HG02763 (cell line): ENCODE measurements around the gene SAPCD1.
A peak's percentile ranks its signal among the peaks of the same experiment; 100 is the strongest.

Source experiments
- ATAC-seq: cut with Tn5 transposase; IDR thresholded peaks from one replicate; pipeline ENCODE4 v1.9.1; 2021; ENCODE audit warnings: mild to moderate bottlenecking, moderate library complexity; ENCODE audit not compliant: unreplicated experiment

SAPCD1 gene

DNA sequence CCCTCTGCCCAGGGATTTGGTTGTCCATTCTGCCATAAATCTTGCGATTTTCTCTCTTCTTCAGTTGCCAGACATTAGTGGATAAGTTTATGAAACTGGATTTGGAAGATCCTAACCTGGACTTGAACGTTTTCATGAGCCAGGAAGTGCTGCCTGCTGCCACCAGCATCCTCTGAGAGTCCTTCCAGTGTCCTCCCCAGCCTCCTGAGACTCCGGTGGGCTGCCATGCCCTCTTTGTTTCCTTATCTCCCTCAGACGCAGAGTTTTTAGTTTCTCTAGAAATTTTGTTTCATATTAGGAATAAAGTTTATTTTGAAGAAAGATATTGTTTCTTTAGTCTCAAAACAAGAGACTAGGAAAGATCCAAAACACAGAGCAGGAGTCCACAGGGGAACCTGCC lies at the start of gene SAPCD1:
SAPCD1 (plus strand) TSS at position 301 of the 400 bp plus-strand sequence. CDS start 399 bp downstream, outside the sequence.
- ATAC-seq = no peak

DNA sequence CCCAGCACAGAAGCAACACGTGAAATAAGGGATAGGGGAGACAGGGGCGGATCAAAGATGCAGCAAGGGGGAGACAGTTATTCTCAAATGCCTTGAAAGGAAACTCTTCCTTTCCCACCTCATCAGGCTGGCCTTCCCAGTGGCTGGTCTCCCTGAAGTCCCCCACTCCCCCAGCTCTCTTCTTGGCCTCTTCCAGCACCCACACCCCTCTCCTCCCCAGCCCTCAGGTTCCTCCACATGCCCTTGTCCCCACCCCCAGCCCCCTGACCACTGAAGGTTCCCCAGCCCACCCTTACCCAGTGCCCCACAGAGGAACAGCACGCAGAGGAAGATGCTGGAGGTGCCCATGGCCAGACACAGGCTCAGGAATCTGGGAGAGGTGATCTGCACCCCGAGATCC lies 49.0 kb upstream of the SAPCD1 start:
- no peak for ATAC-seq

DNA sequence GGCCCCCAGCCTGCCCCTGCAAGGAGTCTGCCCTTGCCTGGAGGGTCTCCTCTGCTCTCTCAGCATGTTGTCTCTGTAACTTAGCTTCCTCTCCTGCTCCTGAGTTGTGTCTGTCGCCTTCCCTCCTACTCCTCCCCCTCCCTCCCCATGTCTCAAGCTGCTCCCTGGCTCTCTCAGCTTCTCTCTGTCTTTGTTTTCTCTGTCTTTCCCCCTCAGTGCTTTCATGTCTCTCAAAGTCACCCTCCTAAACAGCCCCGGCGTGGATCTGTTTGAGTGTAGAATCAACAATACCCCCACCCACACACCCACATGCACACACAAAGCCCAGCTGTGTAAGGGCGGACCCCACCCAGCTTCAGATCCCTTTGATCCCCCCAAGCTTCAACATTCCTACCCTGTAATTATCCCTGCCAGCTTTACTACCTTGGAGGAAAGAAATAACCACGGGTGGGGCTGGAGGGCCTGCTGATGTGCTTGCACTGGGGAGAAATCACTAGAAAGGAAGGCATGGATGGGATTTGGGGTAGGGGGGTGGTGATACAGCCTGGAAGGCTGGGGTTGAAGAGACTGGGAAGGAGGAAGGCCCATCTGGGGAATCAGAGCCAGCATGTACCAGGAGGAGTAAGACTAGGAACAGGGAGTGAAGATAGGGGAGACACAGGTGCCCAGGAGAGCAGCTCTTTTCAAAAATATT lies 48.3 kb upstream of the SAPCD1 start:
- ATAC-seq = no peak

DNA sequence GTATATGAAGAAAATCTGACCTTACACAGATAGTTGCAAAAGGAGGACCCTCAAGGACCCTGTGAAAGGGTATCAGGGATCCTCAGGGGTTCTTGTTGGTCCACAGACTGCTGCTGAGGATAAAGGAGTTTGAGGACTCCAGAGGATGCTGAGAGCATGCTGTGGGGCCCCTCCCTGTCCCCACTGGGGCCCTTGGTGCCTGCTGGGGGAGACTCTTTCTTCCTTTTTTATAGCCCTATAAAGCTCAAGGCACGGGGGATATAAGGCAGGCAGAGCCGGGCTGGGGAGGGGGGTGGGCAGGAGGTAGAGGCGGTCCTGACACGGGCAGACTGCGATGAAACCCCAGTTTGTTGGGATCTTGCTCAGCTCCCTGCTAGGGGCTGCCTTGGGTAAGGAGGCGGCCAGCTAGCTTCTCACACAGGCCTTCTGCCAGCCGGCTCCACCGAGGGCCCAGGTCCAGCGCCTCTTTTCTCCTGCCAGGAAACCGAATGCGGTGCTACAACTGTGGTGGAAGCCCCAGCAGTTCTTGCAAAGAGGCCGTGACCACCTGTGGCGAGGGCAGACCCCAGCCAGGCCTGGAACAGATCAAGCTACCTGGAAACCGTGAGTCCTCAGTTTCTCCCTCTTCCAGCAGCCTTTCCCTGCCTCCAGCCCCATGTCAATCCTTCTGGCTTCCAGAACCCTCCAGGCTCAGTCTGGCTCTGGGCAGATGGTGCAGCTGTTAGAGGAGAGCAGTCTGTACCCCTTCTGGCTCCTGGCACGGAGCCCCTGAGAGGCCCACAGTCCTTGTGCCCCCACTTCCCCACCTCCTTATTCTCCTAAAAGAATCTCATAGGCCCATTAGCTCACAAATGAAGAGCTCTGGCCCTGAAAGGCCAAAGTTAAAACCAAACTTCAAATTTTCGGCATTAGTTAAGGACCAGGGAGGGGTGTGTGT lies 47.2 kb upstream of the SAPCD1 start, which contains the start of gene LY6G6D:
LY6G6D (plus strand) TSS at position 327 of the 937 bp plus-strand sequence; CDS start at position 335, 8 bp downstream.
- no peak for ATAC-seq

DNA sequence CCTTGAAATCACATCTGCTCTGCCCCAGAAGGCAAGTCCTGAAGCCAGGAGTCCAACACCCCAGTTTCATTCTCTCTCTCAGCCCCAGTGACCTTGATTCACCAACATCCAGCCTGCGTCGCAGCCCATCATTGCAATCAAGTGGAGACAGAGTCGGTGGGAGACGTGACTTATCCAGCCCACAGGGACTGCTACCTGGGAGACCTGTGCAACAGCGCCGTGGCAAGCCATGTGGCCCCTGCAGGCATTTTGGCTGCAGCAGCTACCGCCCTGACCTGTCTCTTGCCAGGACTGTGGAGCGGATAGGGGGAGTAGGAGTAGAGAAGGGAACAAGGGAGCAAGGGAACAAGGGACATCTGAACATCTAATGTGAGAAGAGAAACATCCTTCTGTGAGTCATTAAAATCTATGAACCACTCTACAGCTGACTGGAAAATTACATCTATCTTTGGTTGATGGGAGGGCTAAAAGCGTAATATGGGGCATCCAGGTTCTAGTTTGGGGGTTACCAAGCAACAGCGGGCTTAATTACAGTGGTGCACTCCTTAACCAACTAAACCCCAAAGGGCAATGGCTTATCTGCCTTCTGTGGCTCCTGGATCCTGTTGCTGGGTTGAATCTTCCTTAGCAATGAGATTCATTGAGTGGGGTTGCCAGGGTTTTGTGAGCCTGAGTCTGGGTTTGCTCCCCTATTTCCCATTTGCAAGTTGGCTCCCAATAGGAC lies 44.8 kb upstream of the SAPCD1 start:
- ATAC-seq = no peak

DNA sequence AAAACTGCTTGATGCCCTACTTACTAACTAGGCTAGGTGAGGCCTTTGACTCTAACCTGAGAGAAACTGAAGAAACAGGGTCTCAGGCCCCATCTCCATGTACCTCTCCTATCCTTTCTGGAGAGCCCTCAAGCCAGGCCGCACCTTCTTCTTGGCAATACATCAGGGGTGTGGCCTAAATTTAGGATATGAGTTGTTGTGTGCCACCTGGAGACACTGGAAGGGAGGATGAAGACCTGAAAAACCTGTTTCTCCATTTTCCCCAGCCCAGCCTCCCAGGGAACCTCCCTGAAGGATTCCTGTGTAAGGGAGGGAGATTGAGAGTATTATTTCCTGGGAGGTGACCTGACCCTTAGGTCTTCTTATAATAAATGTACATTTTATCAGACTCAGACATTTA lies 44.2 kb upstream of the SAPCD1 start:
- no peak for ATAC-seq

DNA sequence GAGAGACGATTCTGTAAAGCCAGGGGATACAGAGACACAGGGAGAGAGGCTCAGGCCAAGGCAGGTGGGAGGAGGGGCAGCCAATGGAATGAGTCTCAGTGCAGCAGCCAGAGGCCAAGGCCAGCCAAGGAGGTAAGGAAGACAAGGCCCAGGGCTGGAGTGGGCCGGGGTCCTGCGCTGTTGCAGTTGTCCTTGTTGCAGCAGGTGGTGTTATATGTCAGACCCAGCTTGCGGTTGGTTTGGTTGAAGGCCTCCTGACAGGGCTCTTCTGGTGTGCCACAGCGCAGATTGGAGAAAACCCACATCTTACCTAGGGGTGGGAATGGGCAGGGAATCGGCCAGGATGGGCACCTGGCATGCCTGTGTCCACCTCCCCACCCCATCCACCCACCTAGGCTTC lies 43.5 kb upstream of the SAPCD1 start:
- ATAC-seq = no peak

DNA sequence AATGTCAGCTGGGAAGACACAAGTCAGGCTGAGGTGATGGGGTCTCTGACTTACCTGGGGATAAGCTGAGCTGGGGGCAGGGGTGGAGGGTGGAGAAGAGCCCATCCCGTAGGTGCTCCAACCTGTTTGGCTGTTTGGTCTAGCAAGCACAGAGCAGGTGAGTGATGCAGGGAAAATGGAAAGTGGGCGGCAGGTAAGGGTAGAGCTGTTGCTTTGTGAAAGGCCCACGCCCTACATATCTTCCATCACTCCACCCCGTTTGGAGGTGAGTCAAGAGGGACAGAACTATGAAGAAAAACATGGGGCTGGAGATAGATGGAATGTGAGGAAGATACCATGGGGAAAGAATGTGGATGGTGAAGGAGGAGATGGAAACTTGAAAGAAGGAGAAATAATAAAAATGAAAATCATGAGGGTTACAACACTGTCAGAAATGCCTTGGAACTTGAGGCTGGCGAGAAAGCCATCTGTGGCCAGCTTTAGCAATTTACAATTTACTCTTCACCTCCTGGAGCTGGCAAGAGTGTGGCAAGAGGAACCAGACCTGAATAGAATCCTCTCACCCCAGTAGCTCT lies 42.2 kb upstream of the SAPCD1 start:
- no peak for ATAC-seq

DNA sequence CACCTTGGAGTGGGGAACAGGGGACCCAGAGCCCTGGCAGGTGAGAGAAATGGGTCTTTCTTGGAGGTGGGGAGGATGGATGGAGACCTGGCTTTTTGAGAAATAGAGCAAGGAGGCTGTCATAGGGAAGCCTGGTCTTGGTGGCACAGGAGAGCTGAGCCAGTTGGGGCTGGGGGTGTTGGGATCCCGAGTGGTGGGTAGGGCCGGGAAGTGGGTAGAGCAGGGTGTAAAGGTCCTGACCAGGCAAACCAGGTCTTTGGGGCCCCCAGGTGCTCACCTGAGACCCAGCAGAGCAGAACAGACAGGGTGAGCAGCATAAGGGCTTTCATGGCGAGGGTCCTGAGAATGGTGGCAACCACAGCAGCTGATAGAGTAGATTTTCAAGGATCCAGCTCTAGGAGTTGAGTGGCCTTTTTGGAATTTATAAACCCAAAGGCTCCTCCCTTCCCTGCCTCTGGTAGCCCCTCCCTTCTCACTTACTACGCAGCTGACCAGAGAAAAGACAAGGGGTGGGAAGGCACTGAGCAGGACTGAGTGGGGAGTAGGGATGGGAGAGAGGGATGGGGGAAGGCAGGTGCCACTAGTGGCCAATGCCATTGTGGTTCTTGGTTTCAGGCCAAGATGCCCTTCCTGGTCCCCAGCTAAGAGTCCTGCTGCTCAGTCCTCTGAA lies 41.0 kb upstream of the SAPCD1 start, which contains the start of gene LY6G6C:
LY6G6C (minus strand) TSS at position 396 of the 670 bp plus-strand sequence; CDS start at position 329, 67 bp downstream.
- no peak for ATAC-seq

DNA sequence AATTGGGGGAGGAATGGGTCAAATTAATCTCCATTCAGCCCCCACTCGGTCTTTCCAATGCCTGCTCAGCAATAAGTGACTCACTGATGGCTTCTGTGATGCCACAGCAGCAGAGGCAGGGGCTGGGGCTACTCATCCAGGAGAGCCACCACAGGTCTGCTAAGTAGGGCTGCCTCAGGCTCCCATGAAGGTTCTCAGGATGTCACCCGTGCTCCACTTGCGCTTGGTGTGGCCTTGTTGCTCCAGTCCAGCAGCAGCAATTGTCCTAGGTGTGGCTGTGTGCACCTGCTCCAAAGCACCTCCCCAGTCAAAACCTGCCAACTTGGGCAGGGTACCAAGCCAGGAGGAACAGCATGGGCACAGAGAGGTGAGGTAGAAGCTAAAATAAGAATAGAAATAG lies 40.3 kb upstream of the SAPCD1 start:
- ATAC-seq = no peak

DNA sequence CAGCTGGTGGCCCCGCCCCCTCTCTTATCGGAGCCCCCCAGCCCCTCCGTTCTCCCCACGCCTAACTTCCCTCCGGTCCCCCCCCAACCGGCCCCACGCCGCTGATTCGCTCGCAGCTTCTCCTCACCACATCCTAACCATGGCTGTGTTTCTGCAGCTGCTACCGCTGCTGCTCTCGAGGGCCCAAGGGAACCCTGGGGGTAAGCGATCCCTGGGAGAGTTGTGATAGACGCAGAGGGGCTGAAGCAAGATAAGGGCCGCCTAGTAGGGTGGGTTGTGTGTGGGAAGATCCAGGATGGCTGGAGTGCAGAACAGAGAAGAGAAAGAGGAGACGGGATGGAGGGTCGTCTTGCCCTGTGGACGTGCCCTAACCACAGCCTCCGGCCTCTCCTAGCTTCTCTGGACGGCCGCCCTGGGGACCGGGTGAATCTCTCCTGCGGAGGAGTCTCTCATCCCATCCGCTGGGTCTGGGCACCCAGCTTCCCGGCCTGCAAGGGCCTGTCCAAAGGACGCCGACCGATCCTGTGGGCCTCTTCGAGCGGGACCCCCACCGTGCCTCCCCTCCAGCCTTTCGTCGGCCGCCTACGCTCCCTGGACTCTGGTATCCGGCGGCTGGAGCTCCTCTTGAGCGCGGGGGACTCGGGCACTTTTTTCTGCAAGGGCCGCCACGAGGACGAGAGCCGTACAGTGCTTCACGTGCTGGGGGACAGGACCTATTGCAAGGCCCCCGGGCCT lies 39.0 kb upstream of the SAPCD1 start, which contains the start of gene MPIG6B:
MPIG6B (plus strand) TSS at position 129 of the 735 bp plus-strand sequence; CDS start at position 140, 11 bp downstream.
- no peak for ATAC-seq

DNA sequence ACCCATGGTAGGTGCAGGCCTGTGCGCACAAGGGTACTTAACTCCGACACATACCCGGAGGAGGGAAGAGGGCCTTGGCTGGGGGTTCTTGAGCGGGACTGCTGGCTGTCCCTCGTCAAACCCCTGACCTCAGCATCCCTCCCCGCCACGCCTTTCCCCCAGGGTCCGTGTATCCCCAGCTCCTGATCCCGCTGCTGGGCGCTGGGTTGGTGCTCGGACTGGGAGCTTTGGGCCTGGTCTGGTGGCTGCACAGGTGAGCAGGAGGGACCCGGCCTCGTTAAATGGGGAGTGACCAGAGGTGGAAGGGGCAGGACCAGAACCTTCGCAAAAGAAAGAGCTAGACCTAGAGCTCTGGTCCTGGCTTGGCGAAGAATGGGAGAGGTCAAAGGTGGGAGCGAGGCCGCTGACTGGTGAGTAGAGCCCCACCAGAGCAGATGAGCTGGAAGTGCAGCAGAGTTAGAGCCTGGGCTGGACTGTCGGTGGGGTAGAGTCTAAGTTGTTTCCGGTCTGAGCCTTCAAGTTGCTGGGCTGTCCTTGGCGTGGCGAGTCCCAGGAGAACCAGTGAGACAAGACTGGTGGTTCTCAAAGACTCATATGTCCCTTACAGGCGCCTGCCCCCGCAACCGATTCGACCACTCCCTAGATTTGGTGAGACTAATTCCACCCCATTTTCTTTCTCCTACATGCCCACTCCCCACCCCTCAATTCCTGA lies 38.3 kb upstream of the SAPCD1 start:
- no peak for ATAC-seq

DNA sequence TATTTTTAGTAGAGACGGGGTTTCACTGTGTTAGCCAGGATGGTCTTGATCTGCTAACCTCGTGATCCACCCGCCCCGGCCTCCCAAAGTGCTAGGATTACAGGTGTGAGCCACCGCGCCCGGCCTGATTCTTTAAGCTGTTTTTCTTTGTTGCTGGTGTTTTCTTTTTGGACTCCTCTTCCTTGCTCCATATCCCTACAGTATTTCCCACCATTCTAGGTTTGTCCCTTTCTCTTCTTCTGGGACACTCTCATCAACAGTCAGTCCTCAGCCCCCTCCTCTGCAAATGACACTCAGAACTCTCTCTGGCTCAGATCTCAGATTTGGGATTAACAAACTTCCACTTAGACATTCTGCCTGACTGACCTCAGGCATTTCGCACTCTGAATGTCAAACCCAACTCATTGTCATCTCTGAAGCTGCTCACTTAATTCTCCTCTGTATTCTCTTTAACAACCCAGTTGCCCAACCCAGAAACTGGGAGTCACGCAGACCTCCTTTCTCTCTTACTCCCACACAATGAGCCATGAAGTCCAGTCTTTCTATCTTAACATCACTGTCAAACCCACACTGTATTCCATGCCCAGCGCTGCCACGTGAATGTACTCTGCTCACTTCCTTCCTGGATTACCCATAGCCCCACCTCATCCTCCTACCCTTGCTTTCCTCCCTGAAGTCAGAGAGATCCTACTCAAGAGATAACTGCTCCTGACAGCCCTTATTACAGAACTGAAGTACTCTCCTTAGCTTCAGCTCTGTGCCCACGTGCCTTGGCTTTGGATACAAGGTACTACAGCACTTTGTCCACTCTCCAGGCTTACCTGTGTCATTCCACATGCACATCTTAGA lies 36.7 kb upstream of the SAPCD1 start:
- no peak for ATAC-seq

DNA sequence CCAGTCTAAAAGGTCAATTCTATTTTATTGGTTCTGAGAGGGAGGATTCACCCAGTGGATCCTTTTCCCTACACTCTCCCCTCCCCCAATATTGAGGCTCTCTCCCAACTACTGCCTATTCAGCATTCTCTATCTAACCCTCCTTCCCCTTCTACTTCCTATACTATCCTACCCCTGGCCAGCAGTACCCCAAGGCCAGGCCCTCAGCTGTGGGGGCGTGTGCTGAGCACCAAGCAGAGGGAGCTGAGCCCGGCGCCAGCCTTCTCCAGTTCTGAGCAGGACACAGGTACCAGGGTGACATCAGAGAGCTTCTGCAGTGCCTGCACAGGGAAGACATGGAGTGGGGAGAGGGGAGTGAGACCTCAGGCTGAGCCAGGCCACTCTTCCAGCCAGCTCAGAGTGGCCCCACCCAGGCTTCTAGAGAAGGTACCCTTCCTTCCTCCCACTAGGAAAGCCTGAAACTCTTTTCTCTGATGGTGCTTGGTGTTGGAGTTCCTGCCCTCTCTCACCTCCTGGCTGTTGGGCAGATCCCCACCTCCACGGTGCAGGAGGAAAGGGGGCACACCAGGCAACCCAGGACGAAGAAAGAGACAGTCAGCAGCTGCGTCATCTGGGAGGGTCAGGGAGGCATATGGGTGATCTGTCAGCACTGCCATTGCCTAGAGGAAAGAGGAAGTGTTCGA lies 35.3 kb upstream of the SAPCD1 start:
- ATAC-seq = peak; percentile 48

DNA sequence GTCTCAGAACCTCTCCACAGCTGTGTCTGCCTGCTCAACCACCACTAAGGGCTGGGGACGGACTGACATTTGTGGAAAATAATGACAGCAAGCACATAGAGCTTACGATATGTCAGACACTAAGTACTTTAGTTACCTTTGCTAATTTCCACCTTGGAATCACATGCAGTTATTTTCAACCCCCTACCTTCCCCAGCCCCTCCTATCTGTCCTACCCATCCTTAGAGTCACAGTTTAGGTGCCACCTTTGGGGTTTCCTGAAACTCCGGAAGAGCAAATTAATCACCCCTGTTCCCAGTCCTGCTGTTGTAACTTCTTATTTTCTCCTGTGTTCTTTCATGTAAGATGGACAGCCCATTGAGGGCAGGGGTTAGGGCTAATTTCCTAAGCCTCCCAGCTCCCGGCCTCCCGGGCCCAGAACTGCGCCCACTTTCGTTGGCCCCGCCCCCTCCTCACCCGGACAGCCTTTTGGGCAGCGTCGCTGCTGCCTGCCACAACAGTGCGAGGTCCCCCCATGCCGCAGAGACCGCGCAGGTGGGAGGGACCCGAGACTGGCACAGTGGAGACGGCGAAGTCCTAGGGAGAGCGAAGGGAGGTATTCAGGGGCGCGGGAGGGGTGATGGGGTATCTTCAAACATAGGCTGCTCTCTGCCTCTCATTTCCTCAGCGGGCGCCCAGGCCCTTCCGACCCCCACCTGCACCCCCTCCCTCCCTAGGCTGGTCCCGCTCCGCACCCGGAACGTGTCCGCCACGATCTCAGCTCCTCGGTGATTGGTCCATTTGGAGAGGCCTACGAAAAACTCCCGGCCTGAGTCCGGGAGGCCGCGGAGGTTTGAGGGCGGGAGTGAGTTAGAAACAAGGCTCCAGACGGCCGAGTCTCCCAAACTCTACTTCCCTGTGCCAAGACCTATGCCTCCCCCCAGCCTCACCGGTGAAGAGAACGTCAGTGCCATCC lies 34.5 kb upstream of the SAPCD1 start:
- no peak for ATAC-seq
